ENCODE measurements around the gene PHF19. TPM values are rescaled to one million over a fixed set of nuclear protein-coding genes. Genes with fewer than 3 reads are reported as not detected.

PHF19 gene
- polyA plus RNA-seq, 3 donors: 12.6 to 61.0 (median 12.7) TPM

DNA sequence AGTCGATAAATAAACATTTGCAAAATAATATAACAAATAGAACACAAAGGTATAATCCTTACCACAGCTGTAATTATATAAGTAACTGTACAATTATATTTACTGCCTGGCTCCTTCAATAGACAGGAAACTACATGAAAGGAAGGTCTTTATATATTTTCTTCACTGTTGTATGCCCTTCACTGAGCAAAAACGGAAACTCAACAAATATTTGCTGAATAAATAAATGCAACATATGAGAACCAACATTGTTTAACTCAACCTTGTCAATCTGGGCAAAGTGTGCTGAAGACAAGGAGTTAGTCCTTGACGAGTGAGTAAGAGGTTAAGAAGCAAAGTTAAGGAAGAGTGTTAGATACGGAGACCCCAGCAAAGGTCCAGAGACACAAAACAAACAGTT is 56.9 kb downstream of the PHF19 start:
- Histone ChIP-seq H3K4me3 (replicated peaks in 1 of 3; ENCODE audit: low read depth in 2 of 3, low read length in 3 of 3) (no peak overlapping the region), H4K20me1 (ENCODE audit: insufficient read depth, low read length) (no peaks in the 10 kb centered on the region), H3K9me3 (replicated peaks in 1 of 2; ENCODE audit: control insufficient read depth in 1 of 2, insufficient read depth in 1 of 2, low read length in 2 of 2) (no peaks in the 10 kb centered on the region), H3K9ac (ENCODE audit: insufficient read depth, low read length, poor library complexity, severe bottlenecking) (no peak overlapping the region), H3K79me2 (ENCODE audit: insufficient read depth, low read length) (no peaks in the 10 kb centered on the region), H3K4me2 (replicated peaks; ENCODE audit: extremely low read depth, low read length, poor library complexity, severe bottlenecking) (no peak overlapping the region), H2AFZ (ENCODE audit: insufficient read depth, low read depth, low read length, poor library complexity, severe bottlenecking) (no peak overlapping the region), H3K36me3 (replicated peaks in 1 of 2; ENCODE audit: control insufficient read depth in 1 of 2, insufficient read depth in 2 of 2, low read length in 2 of 2) (peaks cover 75 to 97% of the 10 kb centered on the region in 2 donors), H3K4me1 (ENCODE audit: control insufficient read depth in 1 of 2, insufficient read depth in 2 of 2, low read length in 2 of 2) (no peaks in the 10 kb centered on the region), H3K27me3 (ENCODE audit: control insufficient read depth in 2 of 2, insufficient read depth in 2 of 2, low read length in 2 of 2) (no peaks in the 10 kb centered on the region), H3K27ac (ENCODE audit: low read depth in 1 of 2, low read length in 2 of 2) (no peak overlapping the region)
- intact Hi-C loops (cut with micrococcal nuclease): no loop called here
- H3K27me3 Mint-ChIP-seq (ENCODE audit: low read depth in 3 of 3): no peaks in the 10 kb centered on the region
- no peak overlapping the region for H3K4me3 Mint-ChIP-seq
- H3K36me3 Mint-ChIP-seq: peaks cover 80 to 87% of the 10 kb centered on the region in 2 donors
- 100% methylated on average over 1 of the region's 4 CpGs for WGBS (ENCODE audit: insufficient coverage)
- no peak for DNase-seq
- TF ChIP-seq, protein P1, sequence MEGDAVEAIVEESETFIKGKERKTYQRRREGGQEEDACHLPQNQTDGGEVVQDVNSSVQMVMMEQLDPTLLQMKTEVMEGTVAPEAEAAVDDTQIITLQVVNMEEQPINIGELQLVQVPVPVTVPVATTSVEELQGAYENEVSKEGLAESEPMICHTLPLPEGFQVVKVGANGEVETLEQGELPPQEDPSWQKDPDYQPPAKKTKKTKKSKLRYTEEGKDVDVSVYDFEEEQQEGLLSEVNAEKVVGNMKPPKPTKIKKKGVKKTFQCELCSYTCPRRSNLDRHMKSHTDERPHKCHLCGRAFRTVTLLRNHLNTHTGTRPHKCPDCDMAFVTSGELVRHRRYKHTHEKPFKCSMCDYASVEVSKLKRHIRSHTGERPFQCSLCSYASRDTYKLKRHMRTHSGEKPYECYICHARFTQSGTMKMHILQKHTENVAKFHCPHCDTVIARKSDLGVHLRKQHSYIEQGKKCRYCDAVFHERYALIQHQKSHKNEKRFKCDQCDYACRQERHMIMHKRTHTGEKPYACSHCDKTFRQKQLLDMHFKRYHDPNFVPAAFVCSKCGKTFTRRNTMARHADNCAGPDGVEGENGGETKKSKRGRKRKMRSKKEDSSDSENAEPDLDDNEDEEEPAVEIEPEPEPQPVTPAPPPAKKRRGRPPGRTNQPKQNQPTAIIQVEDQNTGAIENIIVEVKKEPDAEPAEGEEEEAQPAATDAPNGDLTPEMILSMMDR (IDR thresholded peaks at IDR 0.05): no peak
- H3K9me3 Mint-ChIP-seq: no peaks in the 10 kb centered on the region
- no peak overlapping the region for H3K27ac Mint-ChIP-seq
- H3K4me1 Mint-ChIP-seq: no peaks in the 10 kb centered on the region

DNA sequence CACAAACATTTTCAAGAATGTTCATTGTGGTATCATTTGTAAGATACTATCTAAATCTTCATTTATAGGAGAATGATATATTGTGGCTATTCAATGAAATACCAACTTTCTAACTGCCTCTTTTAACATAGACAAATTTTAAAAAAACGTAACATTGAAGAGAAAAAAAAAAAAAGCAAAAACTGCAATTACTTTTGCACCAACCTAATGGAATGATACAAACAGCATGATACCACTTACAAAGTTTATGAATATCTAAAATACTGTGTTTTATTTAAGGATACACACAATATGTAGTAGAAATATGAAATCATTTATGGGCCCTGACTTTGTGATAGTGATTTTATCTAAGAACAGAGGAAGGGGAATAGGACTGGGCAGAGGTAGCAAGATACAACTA is 58.4 kb downstream of the PHF19 start:
- no peak overlapping the region for H3K4me3 ChIP-seq (replicated peaks in 1 of 3; ENCODE audit: low read depth in 2 of 3, low read length in 3 of 3)
- H3K4me2 ChIP-seq (replicated peaks; ENCODE audit: extremely low read depth, low read length, poor library complexity, severe bottlenecking): no peak overlapping the region
- no peak overlapping the region for H2AFZ ChIP-seq (ENCODE audit: insufficient read depth, low read depth, low read length, poor library complexity, severe bottlenecking)
- H3K27ac ChIP-seq (ENCODE audit: low read depth in 1 of 2, low read length in 2 of 2): no peak overlapping the region
- no peaks in the 10 kb centered on the region for H3K79me2 ChIP-seq (ENCODE audit: insufficient read depth, low read length)
- Mint-ChIP-seq H3K36me3 (peaks cover 70 to 78% of the 10 kb centered on the region in 2 donors), H3K27ac (no peak overlapping the region), H3K4me1 (no peaks in the 10 kb centered on the region), H3K4me3 (no peak overlapping the region), H3K27me3 (ENCODE audit: low read depth in 3 of 3) (no peaks in the 10 kb centered on the region), H3K9me3 (no peaks in the 10 kb centered on the region)
- H3K36me3 ChIP-seq (replicated peaks in 1 of 2; ENCODE audit: control insufficient read depth in 1 of 2, insufficient read depth in 2 of 2, low read length in 2 of 2): peaks cover 65 to 85% of the 10 kb centered on the region in 2 donors
- TF ChIP-seq, protein P1 (IDR thresholded peaks at IDR 0.05): no peak
- no peaks in the 10 kb centered on the region for H3K4me1 ChIP-seq (ENCODE audit: control insufficient read depth in 1 of 2, insufficient read depth in 2 of 2, low read length in 2 of 2)
- no peaks in the 10 kb centered on the region for H3K9me3 ChIP-seq (replicated peaks in 1 of 2; ENCODE audit: control insufficient read depth in 1 of 2, insufficient read depth in 1 of 2, low read length in 2 of 2)
- no peak for DNase-seq
- no peaks in the 10 kb centered on the region for H3K27me3 ChIP-seq (ENCODE audit: control insufficient read depth in 2 of 2, insufficient read depth in 2 of 2, low read length in 2 of 2)
- intact Hi-C loops (cut with micrococcal nuclease): no loop called here
- no CpG with 5 or more reads among the region's 1 CpG for WGBS (ENCODE audit: insufficient coverage)
- no peaks in the 10 kb centered on the region for H4K20me1 ChIP-seq (ENCODE audit: insufficient read depth, low read length)
- H3K9ac ChIP-seq (ENCODE audit: insufficient read depth, low read length, poor library complexity, severe bottlenecking): no peak overlapping the region
